Heart left ventricle (tissue), 16 donors: Measurements from ENCODE around the gene PALB2. TPM values are rescaled to one million over a fixed set of nuclear protein-coding genes. Genes with fewer than 3 reads are reported as not detected.

Source experiments
- ATAC-seq, 4 donors: fragments of 200-7000 bp; cut with Tn5 transposase; one replicate each; pipeline ENCODE4 v1.9.1; 2020 to 2022; ENCODE audit warnings: moderate library complexity in 4 of 4, mild to moderate bottlenecking in 3 of 4, moderate number of reproducible peaks in 1 of 4
- DNase-seq, 5 donors: peaks; one replicate each; pipeline ENCODE4 v3.0.0-alpha.2; 2020
- H3K27ac ChIP-seq, 12 donors: fragments of 200-600 bp; sonication (generic) in 4 of 12; one replicate each; pipeline versions ENCODE4 v1.5.0 to v1.8.0; 2016 to 2022; ENCODE audit warnings: mild to moderate bottlenecking in 2 of 12
- H3K27me3 ChIP-seq, 9 donors: fragments of 200-600 bp; sonication (generic) in 2 of 9; one replicate each; pipeline versions ENCODE4 v1.5.1 to v1.8.0; 2016 to 2022; ENCODE audit warnings: mild to moderate bottlenecking in 3 of 9
- H3K36me3 ChIP-seq, 9 donors: fragments of 200-600 bp; sonication (generic) in 2 of 9; one replicate each; pipeline versions ENCODE4 v1.5.0 to v1.8.0; 2018 to 2022; ENCODE audit warnings: mild to moderate bottlenecking in 2 of 9
- H3K4me1 ChIP-seq, 12 donors: fragments of 200-600 bp; sonication (generic) in 4 of 12; one replicate each; pipeline versions ENCODE4 v1.5.0 to v1.8.0; 2016 to 2022; ENCODE audit warnings: mild to moderate bottlenecking in 3 of 12
- H3K4me3 ChIP-seq, 12 donors: fragments of 200-600 bp; sonication (generic) in 4 of 12; one replicate each; pipeline versions ENCODE4 v1.5.0 to v1.8.0; 2017 to 2022; ENCODE audit warnings: mild to moderate bottlenecking in 9 of 12, moderate library complexity in 4 of 12
- H3K9me3 ChIP-seq, 12 donors: fragments of 200-600 bp; sonication (generic) in 4 of 12; one replicate each; pipeline versions ENCODE4 v1.5.0 to v1.8.0; 2016 to 2022; ENCODE audit warnings: mild to moderate bottlenecking in 1 of 12
- POLR2A ChIP-seq, 2 donors: fragments of 450-650 bp; IDR thresholded peaks; one replicate each; pipeline ENCODE4 v1.6.1; 2017; ENCODE audit warnings: antibody characterized with exemption in 2 of 2, mild to moderate bottlenecking in 2 of 2, moderate library complexity in 2 of 2
- WGBS, 4 donors: extraction: QIAGEN DNeasy Blood & Tissue Kit in 2 of 4; methylation state at CpG; one replicate each; pipeline versions ENCODE4 v1.1.5 to v1.1.7; 2013 to 2018; 5-methylcytosine and 5-hydroxymethylcytosine counted together
- intact Hi-C, 10 donors: fragments of 100-400 bp; cut with DNase I; formaldehyde crosslinking; loops; one replicate each; pipeline versions ENCODE4 v1.11.1 to v1.14.2; 2022
- polyA plus RNA-seq, 2 donors: library from polyadenylated mRNA; stranded (reverse); fragments of 200-250 nt; gene quantifications; one replicate each; pipeline ENCODE4 v1.2.3, GENCODE V29; 2013
- total RNA-seq, 9 donors: library from RNA; depleted of rRNA in 2 of 9; stranded (reverse); fragments of >200 nt in 2 of 9; fragmentation: NEBNext Ultra II Directional in 3 of 9; extraction: Animal tissue kit (Norgen Biotek cat#: 25700) in 3 of 9; gene quantifications; one replicate each; pipeline versions ENCODE4 v1.1.0 to v1.2.4, GENCODE V29; 2016 to 2023
- TF ChIP-seq, protein P1 (sequence below), 12 donors: fragments of 200-600 bp; sonication (generic) in 4 of 12; IDR thresholded peaks; one replicate each; pipeline versions ENCODE4 v1.5.0 to v1.8.0; 2018 to 2022; ENCODE audit warnings: antibody characterized with exemption in 12 of 12, mild to moderate bottlenecking in 5 of 12
- donor health status: ischemic (EF 13 %, LVEDD 7.1; RV severe dilation, severe dysfunction).
- donor health status: healthy with polysubstance abuse.
- donor health status: DM: no; HTN: yes; CAD: no.
- donor health status: DM: no; HTN: no; CAD: no.
- donor health status: ischemic (EF 25% LVEDD 6.9; RV normal size, moderate dysfunction).
- donor health status: ischemic (EF 25% LVEDD 5.7; RV mildly dilated, moderate dysfunction).
- donor health status: healthy.
- donor health status: DM: yes; HTN: yes; CAD: no.
- donor health status: ischemic (EF 35%, LVEDD 5.7; RV mildly dilated, moderate dysfunction).
- donor health status: nonischemic (EF 11% LVEDD 7.7; RV severe dilation, severe dysfunction).
- donor health status: DM: yes; HTN: yes; CAD: no.
- donor health status: PGD.
- donor health status: ischemic (EF 29% LVEDD 5.4; RV normal size, mild dysfunction).
- donor health status: nonischemic (EF 23%, LVEDD 6.1; RV moderate dilation, normal function).

PALB2 gene
- total and polyA plus RNA-seq, 11 donors, result 3.4 to 7.4 (median 4.5) TPM

DNA sequence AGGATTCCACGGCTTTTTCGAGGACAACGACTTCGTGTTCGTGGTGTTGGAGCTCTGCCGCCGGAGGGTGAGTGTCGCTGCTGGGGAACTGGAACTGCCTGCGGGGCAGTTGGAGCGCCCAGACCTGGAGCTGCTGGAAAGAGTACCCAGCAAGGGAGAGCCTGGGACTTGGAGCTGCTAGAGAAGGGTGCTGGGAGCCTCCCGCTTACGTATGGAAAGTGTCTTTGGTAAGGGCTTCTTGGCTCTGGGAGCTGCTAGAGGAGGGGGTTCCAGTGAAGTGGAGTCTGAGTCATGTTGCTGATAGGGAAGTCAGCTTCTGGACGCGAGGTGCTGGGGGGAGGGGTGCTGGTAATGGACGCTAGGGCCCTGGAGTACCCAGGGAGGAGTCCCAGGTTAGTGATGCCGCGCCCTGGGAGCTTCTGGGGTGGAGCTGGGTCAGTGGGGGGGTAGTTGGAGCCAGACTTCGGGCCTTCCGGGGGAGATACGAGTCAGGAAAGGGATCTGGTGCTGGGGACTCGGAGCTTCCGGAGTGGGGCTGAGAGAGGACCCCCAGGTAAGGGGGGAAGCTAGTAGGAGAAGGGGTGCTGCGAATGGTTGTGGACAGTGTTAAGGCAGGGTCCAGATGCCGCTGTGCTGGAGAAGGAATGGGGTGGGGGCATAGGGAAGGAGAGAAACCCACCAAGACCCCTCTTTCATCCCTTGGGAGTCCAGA is 38.3 kb upstream of the PALB2 start:
- intact Hi-C loops, result no loop called here

DNA sequence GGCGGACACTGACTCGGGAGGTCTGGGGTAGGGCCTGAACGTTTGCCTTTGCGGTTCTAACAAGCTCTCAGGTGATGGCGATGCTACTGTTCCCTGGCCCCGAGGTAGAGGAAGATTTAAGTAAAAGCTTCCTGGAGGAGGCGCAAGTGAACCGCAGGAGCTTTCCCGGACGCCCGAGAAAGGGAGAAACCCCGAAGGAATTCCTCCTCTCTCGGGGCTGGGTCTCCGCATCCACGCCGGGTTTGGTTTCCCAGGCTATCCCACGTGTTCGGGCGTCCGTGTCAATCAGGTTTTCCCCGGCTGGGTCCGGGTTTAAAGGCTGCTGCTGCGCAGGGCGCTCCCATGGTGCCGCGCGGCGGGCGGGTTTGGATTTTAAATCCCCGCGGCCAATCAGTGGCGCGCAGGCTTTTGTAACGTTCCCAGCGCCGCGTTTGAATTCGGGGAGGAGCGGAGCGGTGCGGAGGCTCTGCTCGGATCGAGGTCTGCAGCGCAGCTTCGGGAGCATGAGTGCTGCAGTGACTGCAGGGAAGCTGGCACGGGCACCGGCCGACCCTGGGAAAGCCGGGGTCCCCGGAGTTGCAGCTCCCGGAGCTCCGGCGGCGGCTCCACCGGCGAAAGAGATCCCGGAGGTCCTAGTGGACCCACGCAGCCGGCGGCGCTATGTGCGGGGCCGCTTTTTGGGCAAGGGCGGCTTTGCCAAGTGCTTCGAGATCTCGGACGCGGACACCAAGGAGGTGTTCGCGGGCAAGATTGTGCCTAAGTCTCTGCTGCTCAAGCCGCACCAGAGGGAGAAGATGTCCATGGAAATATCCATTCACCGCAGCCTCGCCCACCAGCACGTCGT is 37.5 kb upstream of the PALB2 start, which contains the start of gene PLK1:
TSS of gene PLK1 (plus strand) at position 460 of the 844 bp plus-strand sequence. CDS start at position 504, 44 bp downstream.
- H3K9me3 ChIP-seq, result no peaks in the 10 kb centered on the region
- H3K4me3 ChIP-seq, result peak within 1 kb of the TSS; percentile 23 to 71 (median 58)
- TF ChIP-seq, protein P1, sequence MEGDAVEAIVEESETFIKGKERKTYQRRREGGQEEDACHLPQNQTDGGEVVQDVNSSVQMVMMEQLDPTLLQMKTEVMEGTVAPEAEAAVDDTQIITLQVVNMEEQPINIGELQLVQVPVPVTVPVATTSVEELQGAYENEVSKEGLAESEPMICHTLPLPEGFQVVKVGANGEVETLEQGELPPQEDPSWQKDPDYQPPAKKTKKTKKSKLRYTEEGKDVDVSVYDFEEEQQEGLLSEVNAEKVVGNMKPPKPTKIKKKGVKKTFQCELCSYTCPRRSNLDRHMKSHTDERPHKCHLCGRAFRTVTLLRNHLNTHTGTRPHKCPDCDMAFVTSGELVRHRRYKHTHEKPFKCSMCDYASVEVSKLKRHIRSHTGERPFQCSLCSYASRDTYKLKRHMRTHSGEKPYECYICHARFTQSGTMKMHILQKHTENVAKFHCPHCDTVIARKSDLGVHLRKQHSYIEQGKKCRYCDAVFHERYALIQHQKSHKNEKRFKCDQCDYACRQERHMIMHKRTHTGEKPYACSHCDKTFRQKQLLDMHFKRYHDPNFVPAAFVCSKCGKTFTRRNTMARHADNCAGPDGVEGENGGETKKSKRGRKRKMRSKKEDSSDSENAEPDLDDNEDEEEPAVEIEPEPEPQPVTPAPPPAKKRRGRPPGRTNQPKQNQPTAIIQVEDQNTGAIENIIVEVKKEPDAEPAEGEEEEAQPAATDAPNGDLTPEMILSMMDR (IDR thresholded peaks at IDR 0.05), result peak in 7 of 12 donors; percentile 6 to 40 (median 32)
- no peak for TF ChIP-seq POLR2A (IDR thresholded peaks at IDR 0.05)
- H3K36me3 ChIP-seq, result peaks cover 0 to 46% (median 33%) of the 10 kb centered on the region in 9 donors
- 2 to 6% (median 2%) methylated on average over 21 to 75 of the region's 75 CpGs for WGBS, 4 donors
- intact Hi-C loops, result no loop called here
- peaks cover 0 to 18% (median 13%) of the 10 kb centered on the region in 12 donors for H3K4me1 ChIP-seq
- peak; percentile 65 to 88 (median 70) for DNase-seq
- no peak within 1 kb of the TSS for H3K27ac ChIP-seq
- H3K27me3 ChIP-seq, result no peaks in the 10 kb centered on the region
- ATAC-seq, result peak; percentile 84 to 93 (median 92)

More for the DNA sequence above, 38.3 kb upstream of the PALB2 start:
- WGBS, 4 donors, result 18 to 27% (median 21%) methylated on average over 14 to 24 of the region's 24 CpGs
- TF ChIP-seq, protein P1 (IDR thresholded peaks at IDR 0.05), result no peak
- TF ChIP-seq POLR2A (IDR thresholded peaks at IDR 0.05), result no peak
- H3K27me3 ChIP-seq, result no peaks in the 10 kb centered on the region
- no peak overlapping the region for H3K27ac ChIP-seq
- peaks cover 0 to 18% (median 13%) of the 10 kb centered on the region in 12 donors for H3K4me1 ChIP-seq
- peaks cover 0 to 49% (median 33%) of the 10 kb centered on the region in 9 donors for H3K36me3 ChIP-seq
- DNase-seq (no peak), ATAC-seq (peak in 1 of 4 donors; percentile 4)
- H3K9me3 ChIP-seq, result no peaks in the 10 kb centered on the region
- peak overlapping the region in 11 of 12 donors; percentile 32 to 71 (median 59) for H3K4me3 ChIP-seq

DNA sequence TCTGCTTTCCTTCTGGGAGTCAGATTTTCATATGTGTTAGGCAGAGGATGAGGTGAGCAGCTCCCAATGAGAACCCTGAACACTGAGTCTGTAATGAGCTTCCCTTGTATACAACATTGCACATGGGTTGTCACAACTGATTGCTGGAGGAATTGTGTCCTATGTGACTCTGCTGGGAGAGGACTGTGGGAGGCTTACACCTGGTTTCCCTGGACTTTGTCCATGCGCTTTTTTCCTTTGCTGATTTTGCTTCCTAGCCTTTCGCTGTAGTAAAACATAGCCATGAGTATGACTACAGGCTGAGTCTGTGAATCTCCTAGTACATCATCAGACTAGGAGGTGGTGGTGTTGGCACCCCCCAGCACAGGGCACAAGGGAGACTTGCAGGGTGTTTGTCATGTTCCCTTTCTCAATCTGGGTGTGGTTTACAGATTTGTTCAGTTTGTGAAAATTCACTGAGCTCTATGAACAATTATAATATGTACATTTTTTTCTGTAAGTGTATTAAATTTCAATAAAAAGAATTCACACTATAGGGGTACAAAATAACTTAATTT is 35.9 kb upstream of the PALB2 start:
- H3K4me3 ChIP-seq, result no peak overlapping the region
- DNase-seq (no peak), ATAC-seq (no peak)
- TF ChIP-seq, protein P1 (IDR thresholded peaks at IDR 0.05), result no peak
- no peak for TF ChIP-seq POLR2A (IDR thresholded peaks at IDR 0.05)
- no peaks in the 10 kb centered on the region for H3K9me3 ChIP-seq
- H3K4me1 ChIP-seq, result peaks cover 0 to 18% (median 13%) of the 10 kb centered on the region in 12 donors
- intact Hi-C loops, result no loop called here
- peaks cover 0 to 44% (median 27%) of the 10 kb centered on the region in 9 donors for H3K36me3 ChIP-seq
- H3K27me3 ChIP-seq, result no peaks in the 10 kb centered on the region
- WGBS, 4 donors, result 88 to 98% (median 97%) methylated on average over 2 of the region's 2 CpGs
- H3K27ac ChIP-seq, result no peak overlapping the region
